ENCODE data around the gene PTPRE. TPM values are rescaled to one million over a fixed set of nuclear protein-coding genes. Genes with fewer than 3 reads are reported as not detected.

The PTPRE gene
- total RNA-seq, 4 donors from 2014 or later = 9.8 to 24.9 (median 22.7) TPM

DNA sequence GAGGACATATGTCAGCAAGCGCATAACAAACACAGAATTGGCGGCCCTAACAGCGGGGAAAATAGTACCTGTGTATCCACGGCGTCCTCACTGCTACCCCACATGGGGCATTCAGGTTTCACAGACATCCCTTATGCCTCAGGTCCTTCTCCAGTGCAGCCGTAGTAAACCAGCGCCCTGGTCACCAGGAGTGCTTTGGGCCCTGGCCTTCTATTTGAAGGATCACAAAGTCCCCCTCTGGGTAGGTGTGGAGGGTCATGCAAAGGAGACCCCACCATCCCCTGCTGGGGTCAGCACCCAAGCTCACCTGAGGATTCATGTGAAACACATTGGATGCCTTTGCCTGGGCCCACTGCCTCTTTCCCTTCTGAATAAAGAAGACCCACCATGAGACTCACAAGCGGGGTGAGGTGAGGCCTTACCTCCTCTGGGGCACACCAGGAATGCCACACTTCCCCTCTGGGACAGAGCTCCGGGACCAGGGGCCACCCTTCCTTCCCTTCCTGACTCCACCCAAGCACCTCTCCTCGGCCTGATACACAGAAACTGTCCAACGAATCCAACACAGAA, 32.9 kb upstream of the PTPRE start:
- peaks cover 0 to 6% (median 6%) of the 10 kb centered on the region in 3 donors for H3K9me3 ChIP-seq
- no peak overlapping the region for H3K27ac ChIP-seq
- WGBS, 2 donors = 73 to 82% methylated on average over 10 to 11 of the region's 11 CpGs
- intact Hi-C loops (cut with DNase I) = no loop called here
- H3K27me3 ChIP-seq = peaks cover 0 to 10% (median 0%) of the 10 kb centered on the region in 4 donors
- DNase-seq = no peak
- H3K36me3 ChIP-seq = no peaks in the 10 kb centered on the region
- no peak overlapping the region for H3K4me3 ChIP-seq
- TF ChIP-seq POLR2A (IDR thresholded peaks at IDR 0.05) = no peak
- TF ChIP-seq, protein P1, sequence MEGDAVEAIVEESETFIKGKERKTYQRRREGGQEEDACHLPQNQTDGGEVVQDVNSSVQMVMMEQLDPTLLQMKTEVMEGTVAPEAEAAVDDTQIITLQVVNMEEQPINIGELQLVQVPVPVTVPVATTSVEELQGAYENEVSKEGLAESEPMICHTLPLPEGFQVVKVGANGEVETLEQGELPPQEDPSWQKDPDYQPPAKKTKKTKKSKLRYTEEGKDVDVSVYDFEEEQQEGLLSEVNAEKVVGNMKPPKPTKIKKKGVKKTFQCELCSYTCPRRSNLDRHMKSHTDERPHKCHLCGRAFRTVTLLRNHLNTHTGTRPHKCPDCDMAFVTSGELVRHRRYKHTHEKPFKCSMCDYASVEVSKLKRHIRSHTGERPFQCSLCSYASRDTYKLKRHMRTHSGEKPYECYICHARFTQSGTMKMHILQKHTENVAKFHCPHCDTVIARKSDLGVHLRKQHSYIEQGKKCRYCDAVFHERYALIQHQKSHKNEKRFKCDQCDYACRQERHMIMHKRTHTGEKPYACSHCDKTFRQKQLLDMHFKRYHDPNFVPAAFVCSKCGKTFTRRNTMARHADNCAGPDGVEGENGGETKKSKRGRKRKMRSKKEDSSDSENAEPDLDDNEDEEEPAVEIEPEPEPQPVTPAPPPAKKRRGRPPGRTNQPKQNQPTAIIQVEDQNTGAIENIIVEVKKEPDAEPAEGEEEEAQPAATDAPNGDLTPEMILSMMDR (IDR thresholded peaks at IDR 0.05) = no peak
- H3K4me1 ChIP-seq = peaks cover 0 to 13% (median 0%) of the 10 kb centered on the region in 3 donors

DNA sequence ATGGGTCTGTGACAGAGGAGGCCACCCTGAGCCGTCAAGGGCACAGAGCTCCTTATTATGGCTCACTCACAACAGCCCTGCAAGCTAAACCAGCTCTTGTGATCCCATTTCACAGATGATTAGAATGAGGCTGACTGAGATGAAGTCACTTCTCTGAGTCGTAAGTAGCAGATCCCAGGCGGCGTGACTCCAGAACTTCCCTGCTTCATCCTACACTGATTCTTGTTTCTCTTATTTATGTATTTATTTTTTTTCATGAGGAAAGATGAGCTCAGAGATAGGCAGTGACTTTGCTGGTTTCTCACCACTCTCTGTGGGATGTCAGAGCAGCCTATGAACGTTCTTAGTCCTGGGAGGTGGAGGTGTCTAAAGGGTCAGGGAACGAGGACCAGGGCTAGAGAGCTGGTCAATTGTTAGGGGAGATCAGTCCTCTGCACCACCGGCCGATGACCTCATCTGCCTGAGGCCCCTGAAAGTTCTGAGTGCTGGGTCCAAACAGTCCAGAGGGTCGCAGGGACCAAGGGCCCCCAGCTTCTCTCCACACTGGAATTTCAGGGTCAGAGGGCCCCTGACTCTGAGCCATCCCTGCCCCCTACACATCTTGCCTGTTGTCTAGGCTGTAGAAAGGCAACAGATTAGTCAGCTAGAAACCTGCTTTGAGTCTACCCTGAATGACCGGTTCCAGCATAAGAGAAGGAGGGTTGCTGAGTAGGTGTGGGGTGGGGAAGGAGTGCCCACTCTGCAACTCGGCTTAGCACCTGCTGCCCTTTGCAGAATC, 32.0 kb upstream of the PTPRE start:
- 63 to 85% methylated on average over 7 to 8 of the region's 11 CpGs for WGBS, 2 donors
- intact Hi-C loops (cut with DNase I) = no loop called here
- Histone ChIP-seq H3K27ac (no peak overlapping the region), H3K4me3 (no peak overlapping the region), H3K9me3 (no peaks in the 10 kb centered on the region), H3K36me3 (no peaks in the 10 kb centered on the region), H3K27me3 (peaks cover 0 to 10% (median 0%) of the 10 kb centered on the region in 4 donors), H3K4me1 (peaks cover 0 to 13% (median 0%) of the 10 kb centered on the region in 3 donors)
- TF ChIP-seq, protein P1 (IDR thresholded peaks at IDR 0.05) = no peak
- no peak for TF ChIP-seq POLR2A (IDR thresholded peaks at IDR 0.05)
- no peak for DNase-seq

DNA sequence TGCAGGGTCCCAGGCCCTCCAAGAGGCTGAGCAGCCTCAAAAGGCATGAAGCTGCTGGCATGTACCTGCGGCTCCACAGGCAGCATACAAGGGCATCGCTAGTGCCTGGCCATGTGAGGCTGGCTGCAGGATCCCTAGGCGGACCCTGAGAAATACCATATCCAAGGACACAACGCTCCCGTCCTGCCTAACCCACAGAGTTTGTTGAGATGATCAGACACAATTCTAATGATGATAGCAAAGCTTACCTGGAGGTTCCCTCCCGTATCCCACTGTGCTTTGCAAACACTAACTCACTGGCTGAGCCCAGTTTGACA, 31.5 kb upstream of the PTPRE start:
- H3K36me3 ChIP-seq = no peaks in the 10 kb centered on the region
- H3K9me3 ChIP-seq = no peaks in the 10 kb centered on the region
- H3K27me3 ChIP-seq = peaks cover 0 to 10% (median 0%) of the 10 kb centered on the region in 4 donors
- whole genome bisulfite sequencing, 2 donors = 77 to 84% methylated on average over 4 to 5 of the region's 6 CpGs
- TF ChIP-seq POLR2A (IDR thresholded peaks at IDR 0.05) = no peak
- TF ChIP-seq, protein P1 (IDR thresholded peaks at IDR 0.05) = no peak
- H3K27ac ChIP-seq = no peak overlapping the region
- H3K4me3 ChIP-seq = no peak overlapping the region
- intact Hi-C loops (cut with DNase I) = no loop called here
- no peak for DNase-seq
- H3K4me1 ChIP-seq = peaks cover 0 to 13% (median 0%) of the 10 kb centered on the region in 3 donors

DNA sequence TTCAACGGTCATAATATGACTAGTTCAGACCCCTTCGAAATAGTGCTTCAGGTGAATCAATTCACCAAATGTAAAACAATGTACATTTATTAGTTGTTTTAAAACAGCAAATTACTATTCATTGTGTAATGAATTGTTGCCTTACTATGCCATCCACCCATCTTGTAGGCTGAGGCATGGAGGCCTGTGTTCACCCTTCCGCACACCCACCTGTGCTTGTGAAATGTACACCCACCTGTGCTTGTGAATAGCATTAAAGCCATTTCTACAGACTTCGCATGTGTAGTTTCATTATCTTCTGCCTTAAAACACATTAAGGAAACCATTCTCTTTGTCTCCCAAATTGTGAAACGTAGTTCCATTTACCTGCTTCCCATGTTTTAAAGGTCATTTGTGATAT, 31.0 kb upstream of the PTPRE start:
- H3K27me3 ChIP-seq = peaks cover 0 to 10% (median 0%) of the 10 kb centered on the region in 4 donors
- 67 to 83% methylated on average over 5 of the region's 5 CpGs for whole genome bisulfite sequencing, 2 donors
- no peaks in the 10 kb centered on the region for H3K9me3 ChIP-seq
- DNase-seq = no peak
- TF ChIP-seq, protein P1 (IDR thresholded peaks at IDR 0.05) = no peak
- TF ChIP-seq POLR2A (IDR thresholded peaks at IDR 0.05) = no peak
- no peak overlapping the region for H3K4me3 ChIP-seq
- H3K27ac ChIP-seq = no peak overlapping the region
- intact Hi-C loops (cut with DNase I) = no loop called here
- H3K36me3 ChIP-seq = no peaks in the 10 kb centered on the region
- H3K4me1 ChIP-seq = peaks cover 0 to 13% (median 0%) of the 10 kb centered on the region in 3 donors

DNA sequence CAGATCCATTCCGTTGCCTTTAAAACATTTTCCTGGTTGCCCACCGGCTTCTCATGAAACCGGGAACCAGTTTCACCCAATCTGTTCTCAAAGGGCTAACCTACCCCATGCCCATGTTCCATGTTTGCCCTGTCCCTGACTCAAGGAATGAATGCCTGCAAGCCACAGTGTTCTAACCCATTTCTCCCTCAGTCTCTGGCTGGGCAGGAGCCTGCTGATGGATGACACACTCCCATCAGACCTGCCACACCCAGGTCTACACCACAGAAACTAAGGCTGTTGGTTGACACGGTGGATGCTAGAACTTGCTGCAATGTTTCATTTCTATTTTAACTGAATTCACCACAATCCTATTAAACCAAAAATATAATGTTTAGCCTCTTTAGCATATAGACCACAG, 29.8 kb upstream of the PTPRE start:
- peaks cover 0 to 4% (median 0%) of the 10 kb centered on the region in 3 donors for H3K4me1 ChIP-seq
- 86 to 90% methylated on average over 4 of the region's 4 CpGs for WGBS, 2 donors
- TF ChIP-seq, protein P1 (IDR thresholded peaks at IDR 0.05) = no peak
- H3K27me3 ChIP-seq = peaks cover 0 to 6% (median 0%) of the 10 kb centered on the region in 4 donors
- no peak overlapping the region for H3K27ac ChIP-seq
- H3K9me3 ChIP-seq = no peaks in the 10 kb centered on the region
- intact Hi-C loops (cut with DNase I) = no loop called here
- H3K36me3 ChIP-seq = no peaks in the 10 kb centered on the region
- DNase-seq = no peak
- no peak overlapping the region for H3K4me3 ChIP-seq
